Activated CD8-positive, alpha-beta memory T cell treated with anti-CD3 and anti-CD28 coated beads, Interleukin-2, amount 50 U/mL, for 4 hours (primary cell): Measurements from ENCODE around the gene ZNF853.
A peak's percentile ranks its signal among the peaks of the same experiment; 100 is the strongest.
"Not testable (repeated sequence)": the region's sequence is repeated elsewhere in the genome, so short reads cannot be mapped to it uniquely, and the experiment has no call there.

ENCODE experiments used
- DNase-seq: peaks from one replicate; pipeline ENCODE4 v3.0.0-alpha.2; 2020

The ZNF853 gene

DNA sequence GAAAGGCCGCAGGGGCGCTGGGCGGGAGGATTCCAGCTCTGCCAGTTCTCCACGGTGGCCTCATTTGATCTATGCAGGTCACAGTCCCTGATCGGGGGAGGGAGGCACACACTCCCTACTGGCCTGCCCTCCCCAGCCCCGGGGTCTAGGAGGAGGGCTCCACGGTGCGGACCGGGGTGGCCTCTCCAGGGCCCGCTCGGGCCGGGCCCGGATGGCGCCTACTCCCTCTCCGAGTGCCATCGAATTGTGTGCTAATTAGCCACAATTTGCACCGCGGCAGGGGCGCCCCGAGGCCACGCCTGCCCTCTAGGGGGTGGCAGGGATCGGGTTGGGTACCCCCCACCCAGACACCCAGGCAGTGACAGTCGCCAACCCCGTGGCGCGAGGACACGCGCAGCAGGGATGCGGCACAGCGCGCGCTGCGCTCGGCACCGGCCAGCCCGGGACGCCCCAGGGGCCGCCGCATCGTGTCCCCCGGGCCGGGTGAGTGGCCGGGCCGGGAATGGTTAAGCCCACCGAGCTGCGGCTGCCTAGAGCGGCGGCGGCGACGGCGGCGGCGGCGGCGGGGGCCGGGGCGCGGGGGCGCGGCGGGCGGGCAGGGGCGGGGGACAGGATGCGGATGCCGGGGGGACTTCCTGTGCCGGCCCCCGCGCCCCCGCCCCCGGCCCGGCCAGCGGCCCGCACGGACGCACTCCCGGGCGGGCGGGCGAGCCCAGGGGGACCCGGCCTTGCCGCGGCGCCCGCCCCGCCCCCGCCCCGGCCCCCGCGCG lies at the start of gene ZNF853:
Gene ZNF853 (plus strand): TSS at position 658 of the 770 bp plus-strand sequence. CDS start 565 bp downstream, outside the sequence.
- peak; percentile 35 for DNase-seq

DNA sequence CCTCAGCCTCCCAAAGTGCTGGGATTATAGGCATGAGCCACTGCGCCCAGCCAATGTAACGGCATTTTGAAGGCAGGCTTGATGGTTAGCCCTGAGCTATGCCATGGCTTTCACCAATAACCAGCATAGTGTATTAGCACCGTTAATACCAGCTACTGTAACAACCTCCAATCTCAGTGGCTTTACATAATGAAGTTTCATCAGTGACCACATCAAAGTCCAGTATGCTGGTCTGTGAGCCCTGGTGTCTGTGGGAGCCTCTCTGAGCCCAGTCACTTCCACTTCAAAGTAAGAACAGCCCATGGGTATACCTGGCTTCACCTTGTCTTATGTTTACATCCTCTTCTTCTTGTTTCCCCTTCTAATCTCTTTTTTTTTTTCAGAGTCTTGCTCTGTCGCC lies 49.8 kb upstream of the ZNF853 start:
- DNase-seq, result no peak

DNA sequence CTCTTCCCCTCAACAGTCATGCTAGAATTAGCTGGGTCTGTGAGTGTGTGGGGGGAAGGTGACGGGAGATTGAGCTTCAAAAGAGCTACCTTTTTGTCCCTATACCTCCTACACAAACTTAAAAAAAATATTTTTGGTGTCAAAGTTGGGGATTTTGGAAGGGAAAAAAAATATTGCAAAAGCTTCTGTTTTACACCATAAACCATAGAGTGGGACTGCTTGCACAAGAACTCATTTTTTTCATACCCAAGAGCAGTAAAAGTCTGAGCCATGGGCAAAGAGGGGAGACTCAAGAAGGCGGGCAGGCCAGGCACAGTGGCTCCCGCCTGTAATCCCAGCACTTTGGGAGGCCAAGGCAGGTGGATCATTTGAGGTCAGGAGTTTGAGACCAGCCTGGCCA lies 47.5 kb upstream of the ZNF853 start:
- DNase-seq, result no peak

DNA sequence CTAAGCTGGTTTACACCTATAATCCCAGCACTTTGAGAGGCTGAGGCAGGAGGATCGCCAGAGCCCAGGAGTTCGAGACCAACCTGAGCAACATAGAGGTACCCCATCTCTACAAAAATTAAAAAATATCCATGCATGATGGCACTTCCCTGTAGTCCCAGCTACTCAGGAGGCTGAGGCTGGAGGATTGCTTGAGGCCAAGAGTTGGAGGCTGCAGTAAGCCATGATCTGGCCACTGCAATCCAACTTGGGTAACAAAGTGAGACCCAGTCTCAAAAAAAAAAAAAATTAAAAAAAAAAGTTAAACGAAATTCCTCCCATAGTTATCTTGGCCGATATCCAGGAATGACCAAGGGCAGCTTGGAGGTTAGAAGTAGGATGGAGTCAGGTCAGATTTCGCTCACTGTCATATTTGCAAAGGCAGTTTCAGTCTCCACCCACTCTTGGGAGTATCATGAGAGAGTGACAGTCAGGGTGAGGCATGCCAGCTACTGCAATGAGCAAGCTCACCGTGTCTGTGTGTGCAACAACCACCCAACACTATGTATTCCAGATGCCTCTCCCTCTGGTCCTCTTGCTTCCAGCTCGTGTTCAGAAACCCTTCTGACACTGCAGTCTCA lies 44.1 kb upstream of the ZNF853 start:
- no peak for DNase-seq

DNA sequence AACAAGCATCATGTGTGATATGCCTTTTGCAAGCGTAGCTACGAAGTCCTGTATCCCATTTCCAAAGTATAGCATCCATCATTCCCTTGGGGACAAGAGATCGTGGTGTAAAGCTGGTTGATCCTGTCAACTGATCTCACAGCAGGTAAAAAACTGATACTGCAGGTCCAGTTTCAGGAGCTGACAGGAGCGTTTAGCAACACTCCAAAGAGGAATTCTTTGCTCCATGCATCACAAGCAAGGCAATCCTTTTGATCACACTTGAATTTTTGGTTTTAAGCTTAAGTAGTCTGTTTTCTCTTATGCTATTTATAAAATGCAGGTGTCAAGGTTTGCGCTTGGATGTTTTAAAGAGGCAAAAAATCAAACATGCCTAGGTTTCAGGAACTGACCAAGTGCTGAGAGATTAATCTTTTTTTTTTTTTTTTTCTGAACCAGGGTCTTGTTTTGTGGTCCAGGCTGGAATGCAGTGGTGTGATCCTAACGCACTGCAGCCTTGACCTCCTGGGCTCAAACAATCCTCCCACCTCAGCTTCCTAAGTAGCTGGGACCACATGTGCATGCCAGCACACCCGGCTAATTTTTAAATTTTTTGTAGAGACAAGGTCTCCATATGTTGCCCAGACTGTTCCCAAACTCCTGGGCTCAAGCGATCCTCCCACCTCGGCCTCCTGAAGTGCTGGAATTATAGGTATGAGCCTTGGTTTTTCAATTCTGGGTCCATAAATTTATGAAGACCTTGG lies 40.0 kb upstream of the ZNF853 start:
- no peak for DNase-seq

DNA sequence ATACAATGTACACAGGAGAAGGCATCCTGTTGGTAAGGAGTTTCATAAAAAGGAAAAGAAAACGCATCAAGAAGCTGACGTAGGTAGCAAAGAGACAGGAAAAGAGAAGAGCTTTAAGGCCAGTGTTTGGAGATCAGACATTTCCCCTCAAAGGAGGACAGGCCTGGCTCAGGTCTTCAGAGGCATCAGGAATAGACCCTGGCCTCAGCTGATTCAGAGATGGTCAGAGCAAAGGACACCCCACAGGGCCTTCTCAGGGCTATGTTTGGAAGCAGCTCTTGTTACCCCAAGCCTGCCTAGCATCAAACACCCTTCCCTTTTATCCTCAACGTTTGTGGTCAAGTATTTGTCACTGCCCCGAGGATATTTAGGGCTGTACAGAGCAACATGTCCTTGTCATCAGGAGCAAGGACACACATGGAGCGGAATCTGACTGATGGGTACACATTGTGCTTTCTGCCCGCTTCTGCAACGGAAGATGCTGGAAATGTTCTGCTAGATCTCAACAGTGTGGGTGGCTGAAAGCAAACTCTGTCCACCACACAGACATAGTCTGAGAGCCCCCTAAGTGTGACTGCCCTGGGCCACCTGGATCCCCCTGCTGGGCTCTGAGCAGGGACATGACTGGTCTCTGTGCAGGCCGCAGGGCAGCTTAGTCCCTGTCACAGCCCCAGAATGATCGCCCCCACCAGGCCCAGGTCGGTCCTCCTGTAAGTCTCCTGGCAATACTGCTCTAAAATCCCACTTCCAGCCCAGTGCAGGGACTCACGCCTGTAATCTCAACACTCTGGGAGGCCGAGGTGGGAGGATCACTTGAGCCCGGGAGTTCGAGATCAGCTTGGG lies 39.2 kb upstream of the ZNF853 start:
- no peak for DNase-seq

DNA sequence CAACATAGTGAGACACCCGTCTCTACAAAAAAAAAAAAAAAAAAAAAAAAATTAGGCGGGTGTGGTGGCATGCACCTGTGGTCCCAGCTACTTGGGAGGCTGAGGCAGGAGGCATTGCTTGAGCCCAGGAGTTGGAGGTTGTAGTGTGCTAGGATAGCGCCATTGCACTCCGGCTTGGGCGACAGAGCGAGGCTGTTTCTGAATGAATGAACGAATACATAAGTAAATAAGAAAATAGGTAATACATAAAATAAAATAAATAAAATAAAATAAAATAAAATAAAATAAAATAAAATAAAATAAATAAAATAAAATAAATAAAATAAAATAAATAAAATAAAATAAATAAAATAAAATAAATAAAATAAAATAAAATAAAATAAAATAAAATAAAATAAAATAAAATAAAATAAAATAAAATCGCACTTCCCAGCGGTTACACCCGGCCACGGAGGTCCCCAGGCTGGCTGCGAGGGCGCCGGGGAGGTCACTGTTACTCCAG lies 38.5 kb upstream of the ZNF853 start:
- DNase-seq, result not testable (repeated sequence)

DNA sequence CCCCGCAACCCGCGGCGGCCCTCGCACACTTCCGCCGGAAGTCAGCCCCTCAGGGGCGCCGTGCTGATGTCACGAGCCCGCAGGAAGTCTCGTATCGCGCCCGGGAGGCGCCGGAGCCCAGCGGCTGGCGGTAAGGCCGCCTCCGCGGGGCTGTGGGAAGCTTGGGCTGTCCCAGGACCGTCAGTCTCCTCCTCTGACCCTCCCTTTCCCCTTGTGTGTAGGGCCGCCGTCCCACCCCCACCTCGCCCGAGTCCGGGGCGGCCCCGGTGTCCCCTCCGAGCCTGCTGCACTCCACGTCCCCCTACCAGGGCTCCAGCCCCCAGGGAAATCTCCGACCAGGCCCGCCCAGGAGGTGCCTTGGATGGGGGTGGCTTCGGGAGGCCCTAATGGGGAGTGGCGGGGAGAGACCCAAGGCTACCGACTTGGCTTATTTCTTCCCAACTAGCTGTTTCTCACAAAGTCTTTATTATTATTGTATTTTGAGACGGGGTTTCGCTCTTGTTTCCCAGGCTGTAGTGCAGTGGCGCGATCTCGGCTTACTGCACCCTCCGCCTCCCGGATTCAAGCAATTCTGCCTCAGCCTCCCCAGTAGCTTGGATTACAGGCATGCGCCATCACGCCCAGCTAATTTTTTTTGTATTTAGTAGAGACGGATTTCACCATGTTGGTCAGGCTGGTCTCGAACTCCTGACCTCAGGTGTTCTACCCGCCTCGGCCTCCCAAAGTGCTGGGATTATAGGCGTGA lies 37.9 kb upstream of the ZNF853 start, which contains the start of gene ZDHHC4:
Gene ZDHHC4 (plus strand): TSS at position 86 of the 745 bp plus-strand sequence. CDS start 3,108 bp downstream, outside the sequence.
- DNase-seq, result peak; percentile 87

DNA sequence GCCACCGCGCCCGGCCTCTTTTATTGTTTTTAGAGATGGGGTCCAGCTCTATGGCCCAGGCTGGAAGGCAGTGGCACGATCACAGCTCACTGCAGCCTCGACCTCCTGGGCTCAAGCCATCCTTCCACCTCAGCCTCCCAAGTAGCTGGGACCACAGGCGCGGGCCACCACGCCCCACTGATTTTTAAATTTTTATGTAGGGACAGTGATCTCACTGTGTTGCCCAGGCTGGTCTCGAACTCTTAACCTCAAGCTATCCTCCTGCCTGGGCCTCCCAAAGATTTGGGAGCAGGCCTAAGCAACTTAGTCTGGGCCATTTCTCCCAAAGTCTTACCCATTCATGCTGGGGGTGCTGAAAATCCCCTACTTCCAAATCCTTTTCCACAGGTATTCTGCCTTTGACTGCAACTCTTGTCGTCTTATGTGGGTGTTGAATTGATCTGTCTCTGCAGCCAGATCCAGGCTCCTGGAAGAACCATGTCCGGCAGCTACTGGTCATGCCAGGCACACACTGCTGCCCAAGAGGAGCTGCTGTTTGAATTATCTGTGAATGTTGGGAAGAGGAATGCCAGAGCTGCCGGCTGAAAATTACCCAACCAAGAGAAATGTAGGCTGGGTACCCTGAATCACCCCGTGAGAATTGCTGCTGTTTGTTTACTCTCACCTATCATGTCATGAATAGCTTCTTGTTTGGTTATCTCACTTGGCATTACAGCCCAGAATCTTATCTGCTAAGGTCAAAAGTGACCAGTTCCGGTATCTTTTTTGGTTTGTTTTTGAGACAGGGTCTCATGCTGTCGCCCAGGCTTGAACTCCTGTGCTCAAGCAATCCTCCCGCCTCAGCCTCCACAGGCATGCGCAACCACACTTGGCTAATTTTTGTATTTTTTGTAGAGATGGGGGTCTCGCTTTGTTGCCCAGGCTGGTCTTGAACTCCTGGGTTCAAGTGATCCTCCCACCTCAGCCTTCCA lies 37.0 kb upstream of the ZNF853 start:
- no peak for DNase-seq

DNA sequence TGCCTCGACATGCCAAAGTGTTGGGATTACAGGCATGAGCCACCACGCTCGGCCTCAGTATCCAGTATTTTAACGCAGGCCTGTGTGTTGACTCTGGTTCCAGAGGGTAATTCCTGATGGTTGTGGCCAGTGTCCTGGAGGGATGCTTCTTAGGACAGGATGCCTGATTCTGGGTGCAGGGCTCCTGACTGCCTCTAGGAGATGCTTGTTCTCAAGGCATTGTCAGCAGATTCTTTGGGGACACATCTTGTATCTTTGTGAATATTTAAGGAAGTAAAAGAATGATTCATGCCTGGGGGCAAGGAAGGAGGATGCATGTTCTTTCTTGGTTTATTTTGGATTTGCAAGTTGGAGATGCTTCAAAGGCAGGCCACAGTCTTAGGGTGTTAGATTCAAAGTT lies 36.0 kb upstream of the ZNF853 start:
- DNase-seq, result no peak

DNA sequence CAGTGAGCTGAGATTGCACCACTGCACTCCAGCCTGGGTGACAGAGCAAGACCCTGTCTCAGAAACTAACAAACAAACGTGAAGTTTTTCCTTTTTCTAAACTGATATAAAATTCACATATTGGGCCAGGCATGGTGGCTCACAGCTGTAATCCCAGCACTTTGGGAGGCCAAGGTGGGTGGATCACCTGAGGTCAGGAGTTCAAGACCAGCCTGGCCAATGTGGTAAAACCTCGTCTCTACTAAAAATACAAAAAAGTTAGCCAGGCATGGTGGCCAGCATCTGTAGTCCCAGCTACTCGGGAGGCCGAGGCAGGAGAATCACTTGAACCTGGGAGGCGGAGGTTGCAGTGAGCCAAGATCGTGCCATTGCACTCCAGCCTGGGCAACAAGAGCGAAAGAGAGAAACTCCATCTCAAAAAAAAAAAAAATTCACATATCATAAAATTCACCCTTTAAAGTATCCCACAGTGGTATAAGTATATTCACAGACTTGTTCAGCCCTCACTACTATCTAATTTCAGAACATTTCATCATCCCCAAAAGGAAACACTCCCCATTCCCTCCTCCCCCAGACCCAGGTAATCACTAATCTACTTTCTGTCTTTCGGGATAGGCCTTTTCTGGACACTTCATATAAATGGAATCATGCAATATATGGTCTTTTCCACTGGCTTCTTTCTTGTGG lies 29.5 kb upstream of the ZNF853 start:
- not testable (repeated sequence) for DNase-seq

DNA sequence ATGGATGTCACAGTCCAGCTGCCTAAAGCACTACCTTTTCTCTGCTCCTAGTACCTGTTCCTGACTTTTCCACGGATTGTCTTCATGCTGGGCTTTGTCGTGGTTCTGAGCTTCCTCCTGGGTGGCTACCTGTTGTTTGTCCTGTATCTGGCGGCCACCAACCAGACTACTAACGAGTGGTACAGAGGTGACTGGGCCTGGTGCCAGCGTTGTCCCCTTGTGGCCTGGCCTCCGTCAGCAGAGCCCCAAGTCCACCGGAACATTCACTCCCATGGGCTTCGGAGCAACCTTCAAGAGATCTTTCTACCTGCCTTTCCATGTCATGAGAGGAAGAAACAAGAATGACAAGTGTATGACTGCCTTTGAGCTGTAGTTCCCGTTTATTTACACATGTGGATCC lies 26.8 kb upstream of the ZNF853 start:
- DNase-seq, result no peak

DNA sequence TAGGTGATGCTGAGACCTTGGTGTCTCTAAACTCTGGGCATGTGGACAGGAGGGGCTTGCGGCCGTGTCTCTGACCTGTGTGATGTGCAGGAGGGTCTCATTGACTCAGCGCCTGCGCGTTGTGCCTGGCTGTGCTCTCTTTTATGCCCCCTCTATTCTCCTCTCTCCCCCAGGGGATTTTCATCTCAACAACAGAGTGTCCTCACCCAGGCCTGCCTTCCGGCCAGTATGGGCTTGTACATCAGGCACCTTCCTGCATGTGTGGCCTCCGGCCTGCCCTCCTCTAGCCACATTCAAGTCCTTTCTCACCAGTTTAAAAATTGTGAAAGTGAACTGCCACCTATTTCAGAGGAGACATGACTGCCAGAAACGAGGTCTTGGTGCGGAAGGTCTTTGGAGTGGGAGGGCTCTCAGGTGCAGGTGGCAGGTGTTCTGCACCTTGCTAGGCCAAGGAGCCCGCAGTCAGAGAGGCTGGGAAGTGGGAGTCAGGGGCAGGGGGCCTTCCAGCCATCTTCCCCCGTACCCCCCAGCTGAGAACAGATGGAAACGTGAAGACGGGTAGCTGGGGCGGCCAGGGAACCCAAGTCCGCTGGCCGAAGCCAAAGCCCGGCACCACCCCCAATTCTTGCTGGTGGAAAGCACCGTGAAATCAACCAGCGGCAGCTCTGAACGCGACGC lies 26.1 kb upstream of the ZNF853 start:
- DNase-seq, result no peak

DNA sequence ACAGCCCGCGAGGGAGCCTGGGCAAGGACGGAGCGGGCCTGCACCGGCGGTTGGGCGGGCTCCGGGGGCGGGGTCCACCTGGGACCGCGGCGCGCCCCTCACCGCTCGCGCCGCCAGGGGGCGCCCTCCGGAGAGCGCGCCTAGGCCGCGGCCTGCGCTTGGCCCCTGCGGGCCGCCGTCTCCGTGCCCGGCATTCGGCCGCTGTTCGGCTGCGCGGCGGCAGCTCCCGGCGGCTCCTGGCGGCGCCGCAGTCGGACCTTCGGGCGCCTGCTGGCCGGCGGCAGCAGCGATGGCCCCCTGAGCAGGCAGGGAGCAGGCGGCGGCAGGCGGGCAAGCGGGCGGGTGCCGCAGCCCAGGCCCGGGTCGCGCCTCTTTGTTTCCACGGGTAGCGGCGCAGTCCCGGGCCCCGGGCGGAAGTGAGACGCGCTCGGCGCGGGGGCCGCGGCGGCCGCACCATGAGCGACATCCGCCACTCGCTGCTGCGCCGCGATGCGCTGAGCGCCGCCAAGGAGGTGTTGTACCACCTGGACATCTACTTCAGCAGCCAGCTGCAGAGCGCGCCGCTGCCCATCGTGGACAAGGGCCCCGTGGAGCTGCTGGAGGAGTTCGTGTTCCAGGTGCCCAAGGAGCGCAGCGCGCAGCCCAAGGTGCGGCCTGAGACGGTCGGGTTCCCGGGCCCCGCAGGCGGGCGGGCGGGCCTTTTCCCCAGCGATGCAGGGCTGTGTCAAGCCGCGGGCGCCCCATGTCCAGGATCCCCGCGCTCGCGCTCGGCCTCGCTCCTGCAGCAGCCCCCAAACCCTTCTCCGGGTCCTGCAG lies 25.4 kb upstream of the ZNF853 start, which contains the start of gene INTS15:
Gene INTS15 (plus strand): TSS at position 193 of the 816 bp plus-strand sequence. CDS start 263 bp downstream, at position 456.
- peak; percentile 81 for DNase-seq

DNA sequence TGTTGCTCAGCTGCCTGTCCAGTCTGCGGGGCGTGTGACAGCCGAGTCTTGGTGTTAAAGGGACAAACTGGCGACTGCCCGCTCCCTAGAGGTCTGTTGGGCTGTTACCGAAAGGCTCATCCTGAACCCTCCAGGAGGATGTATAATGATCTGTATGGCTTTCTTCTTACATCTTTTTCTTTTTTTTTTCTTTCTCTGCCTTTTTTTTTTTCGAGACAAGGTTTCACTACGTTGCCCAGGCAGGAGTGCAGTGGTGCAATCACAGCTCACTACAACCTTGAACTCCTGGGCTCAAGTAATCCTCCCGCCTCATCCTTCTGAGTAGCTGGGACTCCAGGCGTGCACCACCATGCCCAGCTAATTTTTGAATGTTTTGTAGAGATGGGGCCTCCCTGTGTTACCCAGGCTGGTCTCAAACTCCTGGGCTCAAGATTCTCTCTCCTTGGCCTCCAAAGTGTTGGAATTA lies 24.7 kb upstream of the ZNF853 start:
- DNase-seq, result no peak

DNA sequence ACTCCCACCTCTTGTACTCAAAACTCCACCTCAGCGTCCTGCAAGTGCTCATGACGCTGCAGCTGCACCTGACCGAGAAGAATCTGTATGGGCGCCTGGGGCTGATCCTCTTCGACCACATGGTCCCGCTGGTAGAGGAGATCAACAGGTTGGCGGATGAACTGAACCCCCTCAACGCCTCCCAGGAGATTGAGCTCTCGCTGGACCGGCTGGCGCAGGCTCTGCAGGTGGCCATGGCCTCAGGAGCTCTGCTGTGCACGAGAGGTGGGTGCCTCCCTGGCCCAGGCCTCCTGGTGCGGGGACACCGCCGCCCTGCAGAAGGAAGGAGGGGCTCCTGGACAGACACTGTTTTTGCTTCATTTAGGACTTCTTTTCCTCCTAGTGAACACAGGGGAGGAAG lies 15.3 kb upstream of the ZNF853 start:
- no peak for DNase-seq

DNA sequence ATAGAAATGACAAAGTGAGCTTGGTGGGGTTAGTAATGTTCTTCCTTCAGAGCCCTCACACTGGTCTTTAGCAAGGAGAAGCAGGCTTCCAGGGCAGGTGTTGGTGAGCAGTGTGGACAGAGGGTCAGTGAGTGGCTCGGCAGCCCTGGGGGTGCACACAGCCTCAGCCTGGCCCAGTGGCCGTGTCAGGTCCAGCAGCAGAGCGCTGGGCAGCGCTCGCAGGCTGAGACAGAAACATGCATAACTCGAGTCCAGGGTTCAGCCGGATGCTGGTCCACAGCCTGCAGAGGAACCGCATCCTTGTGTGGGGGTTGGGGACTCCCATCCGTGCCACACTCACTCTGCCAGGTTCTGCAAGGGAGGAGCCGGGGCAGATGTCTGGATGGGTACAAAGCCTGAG lies 11.0 kb upstream of the ZNF853 start:
- no peak for DNase-seq
